ENCODE measurements around the gene ANKRD18A.
"Not testable (repeated sequence)": the region's sequence is repeated elsewhere in the genome, so short reads cannot be mapped to it uniquely, and the experiment has no call there.

ANKRD18A gene

GRCh38 chr9:38591346-38592063 lies 28.9 kb downstream of the ANKRD18A start:
- not testable (repeated sequence) for H3K27me3 Mint-ChIP-seq; H3K36me3 Mint-ChIP-seq (ENCODE audit: low read depth); H3K4me1 Mint-ChIP-seq (ENCODE audit: low read depth); H3K9me3 Mint-ChIP-seq; H3K4me3 Mint-ChIP-seq; H3K27ac Mint-ChIP-seq

GRCh38 chr9:38583765-38584164 lies 36.6 kb downstream of the ANKRD18A start:
- H3K27me3 Mint-ChIP-seq; H3K4me3 Mint-ChIP-seq; H3K9me3 Mint-ChIP-seq; H3K27ac Mint-ChIP-seq; H3K4me1 Mint-ChIP-seq (ENCODE audit: low read depth); H3K36me3 Mint-ChIP-seq (ENCODE audit: low read depth): not testable (repeated sequence)

GRCh38 chr9:38580112-38580511 lies 40.3 kb downstream of the ANKRD18A start:
- not testable (repeated sequence) for H3K27me3 Mint-ChIP-seq; H3K4me3 Mint-ChIP-seq; H3K36me3 Mint-ChIP-seq (ENCODE audit: low read depth); H3K9me3 Mint-ChIP-seq; H3K4me1 Mint-ChIP-seq (ENCODE audit: low read depth); H3K27ac Mint-ChIP-seq

GRCh38 chr9:38576181-38576580 lies 44.2 kb downstream of the ANKRD18A start:
- not testable (repeated sequence) for H3K27ac Mint-ChIP-seq; H3K4me3 Mint-ChIP-seq; H3K36me3 Mint-ChIP-seq (ENCODE audit: low read depth); H3K27me3 Mint-ChIP-seq; H3K9me3 Mint-ChIP-seq; H3K4me1 Mint-ChIP-seq (ENCODE audit: low read depth)

- H3K27me3 Mint-ChIP-seq; H3K27ac Mint-ChIP-seq; H3K4me3 Mint-ChIP-seq; H3K36me3 Mint-ChIP-seq (ENCODE audit: low read depth); H3K9me3 Mint-ChIP-seq; H3K4me1 Mint-ChIP-seq (ENCODE audit: low read depth): not testable (repeated sequence)
Measured at GRCh38 chr9:38566048-38566447, 54.3 kb downstream of the ANKRD18A start.

- H3K4me3 Mint-ChIP-seq; H3K4me1 Mint-ChIP-seq (ENCODE audit: low read depth); H3K27me3 Mint-ChIP-seq; H3K36me3 Mint-ChIP-seq (ENCODE audit: low read depth); H3K9me3 Mint-ChIP-seq; H3K27ac Mint-ChIP-seq: not testable (repeated sequence)
Measured at GRCh38 chr9:38565178-38565577, 55.2 kb downstream of the ANKRD18A start.

GRCh38 chr9:38563911-38564310 lies 56.5 kb downstream of the ANKRD18A start:
- not testable (repeated sequence) for H3K9me3 Mint-ChIP-seq; H3K27me3 Mint-ChIP-seq; H3K27ac Mint-ChIP-seq; H3K4me3 Mint-ChIP-seq; H3K4me1 Mint-ChIP-seq (ENCODE audit: low read depth); H3K36me3 Mint-ChIP-seq (ENCODE audit: low read depth)

- not testable (repeated sequence) for H3K4me1 Mint-ChIP-seq (ENCODE audit: low read depth); H3K4me3 Mint-ChIP-seq; H3K36me3 Mint-ChIP-seq (ENCODE audit: low read depth); H3K27ac Mint-ChIP-seq; H3K27me3 Mint-ChIP-seq; H3K9me3 Mint-ChIP-seq
Measured at GRCh38 chr9:38561134-38561533, 59.3 kb downstream of the ANKRD18A start.

GRCh38 chr9:38559172-38559571 lies 61.2 kb downstream of the ANKRD18A start:
- H3K9me3 Mint-ChIP-seq; H3K4me3 Mint-ChIP-seq; H3K27me3 Mint-ChIP-seq; H3K4me1 Mint-ChIP-seq (ENCODE audit: low read depth); H3K27ac Mint-ChIP-seq; H3K36me3 Mint-ChIP-seq (ENCODE audit: low read depth): not testable (repeated sequence)

GRCh38 chr9:38557746-38558145 lies 62.6 kb downstream of the ANKRD18A start:
- H3K27ac Mint-ChIP-seq; H3K4me1 Mint-ChIP-seq (ENCODE audit: low read depth); H3K27me3 Mint-ChIP-seq; H3K36me3 Mint-ChIP-seq (ENCODE audit: low read depth); H3K9me3 Mint-ChIP-seq; H3K4me3 Mint-ChIP-seq: not testable (repeated sequence)

- H3K4me1 Mint-ChIP-seq (ENCODE audit: low read depth); H3K27me3 Mint-ChIP-seq; H3K36me3 Mint-ChIP-seq (ENCODE audit: low read depth); H3K4me3 Mint-ChIP-seq; H3K9me3 Mint-ChIP-seq; H3K27ac Mint-ChIP-seq: not testable (repeated sequence)
Measured at GRCh38 chr9:38554966-38555365, 65.4 kb downstream of the ANKRD18A start.

GRCh38 chr9:38553019-38553418 lies 67.4 kb downstream of the ANKRD18A start:
- not testable (repeated sequence) for H3K4me3 Mint-ChIP-seq; H3K9me3 Mint-ChIP-seq; H3K27me3 Mint-ChIP-seq; H3K27ac Mint-ChIP-seq; H3K36me3 Mint-ChIP-seq (ENCODE audit: low read depth); H3K4me1 Mint-ChIP-seq (ENCODE audit: low read depth)

GRCh38 chr9:38546497-38547163 lies 73.8 kb downstream of the ANKRD18A start:
- H3K27me3 Mint-ChIP-seq; H3K36me3 Mint-ChIP-seq (ENCODE audit: low read depth); H3K4me3 Mint-ChIP-seq; H3K9me3 Mint-ChIP-seq: not testable (repeated sequence)
- H3K4me1 Mint-ChIP-seq (ENCODE audit: low read depth), result peaks cover 32% of the 10 kb centered on the region
- peak overlapping the region; percentile 70 for H3K27ac Mint-ChIP-seq

- not testable (repeated sequence) for H3K27ac Mint-ChIP-seq
Measured at GRCh38 chr9:38540535-38540934, 79.9 kb downstream of the ANKRD18A start.

GRCh38 chr9:38529317-38529716 lies 91.1 kb downstream of the ANKRD18A start:
- no peaks in the 10 kb centered on the region for H3K4me1 Mint-ChIP-seq (ENCODE audit: low read depth)
- H3K4me3 Mint-ChIP-seq, result no peak overlapping the region
- peaks cover 4% of the 10 kb centered on the region for H3K9me3 Mint-ChIP-seq
- H3K27ac Mint-ChIP-seq, result no peak overlapping the region
- peaks cover 3% of the 10 kb centered on the region for H3K36me3 Mint-ChIP-seq (ENCODE audit: low read depth)
- H3K27me3 Mint-ChIP-seq, result no peaks in the 10 kb centered on the region

More at GRCh38 chr9:38540535-38540934, 79.9 kb downstream of the ANKRD18A start:
- H3K4me1 Mint-ChIP-seq (ENCODE audit: low read depth); H3K4me3 Mint-ChIP-seq; H3K9me3 Mint-ChIP-seq; H3K36me3 Mint-ChIP-seq (ENCODE audit: low read depth); H3K27me3 Mint-ChIP-seq: not testable (repeated sequence)

- Mint-ChIP-seq H3K4me1 (ENCODE audit: low read depth) (no peaks in the 10 kb centered on the region), H3K9me3 (peaks cover 4% of the 10 kb centered on the region), H3K27me3 (no peaks in the 10 kb centered on the region), H3K4me3 (no peak overlapping the region), H3K27ac (no peak overlapping the region), H3K36me3 (ENCODE audit: low read depth) (peaks cover 3% of the 10 kb centered on the region)
Measured at GRCh38 chr9:38527503-38527902, 92.9 kb downstream of the ANKRD18A start.
